22Rv1 (cell line): ENCODE measurements around the gene SORBS1.
"Not testable (repeated sequence)": the region's sequence is repeated elsewhere in the genome, so short reads cannot be mapped to it uniquely, and the experiment has no call there.

Source experiments
- H3K27ac ChIP-seq: fragments of 450-650 bp; 2 replicates; pipeline ENCODE4 v1.5.1; 2017
- ZFX ChIP-seq: fragments of 450-650 bp; IDR thresholded peaks from 2 replicates; pipeline ENCODE4 v1.6.1; 2017; ENCODE audit warnings: antibody characterized with exemption, borderline replicate concordance
- TF ChIP-seq, protein P1 (sequence below): fragments of 450-650 bp; IDR thresholded peaks from 2 replicates; pipeline ENCODE4 v1.5.1; 2017; ENCODE audit warnings: mild to moderate bottlenecking

SORBS1 gene

DNA sequence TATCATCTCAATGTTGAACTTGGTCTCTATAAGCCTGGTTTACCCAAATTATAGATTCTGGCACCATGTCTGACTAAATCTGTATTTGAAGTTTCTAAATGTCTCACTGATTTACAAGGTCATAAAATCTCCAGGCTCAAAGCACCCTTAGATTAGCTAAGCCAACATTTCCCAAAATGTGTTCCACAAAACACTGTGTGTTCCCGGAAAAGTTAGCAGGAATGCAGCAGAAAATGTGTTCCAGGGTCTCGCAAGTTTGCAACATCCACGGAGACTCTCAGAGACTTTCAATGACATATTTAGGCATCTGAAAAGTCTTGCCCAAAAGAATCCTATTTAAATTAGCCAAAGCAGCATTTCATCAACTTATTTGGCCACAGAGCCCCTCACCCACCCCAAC lies 91.9 kb downstream of the SORBS1 start:
- TF ChIP-seq, protein P1, sequence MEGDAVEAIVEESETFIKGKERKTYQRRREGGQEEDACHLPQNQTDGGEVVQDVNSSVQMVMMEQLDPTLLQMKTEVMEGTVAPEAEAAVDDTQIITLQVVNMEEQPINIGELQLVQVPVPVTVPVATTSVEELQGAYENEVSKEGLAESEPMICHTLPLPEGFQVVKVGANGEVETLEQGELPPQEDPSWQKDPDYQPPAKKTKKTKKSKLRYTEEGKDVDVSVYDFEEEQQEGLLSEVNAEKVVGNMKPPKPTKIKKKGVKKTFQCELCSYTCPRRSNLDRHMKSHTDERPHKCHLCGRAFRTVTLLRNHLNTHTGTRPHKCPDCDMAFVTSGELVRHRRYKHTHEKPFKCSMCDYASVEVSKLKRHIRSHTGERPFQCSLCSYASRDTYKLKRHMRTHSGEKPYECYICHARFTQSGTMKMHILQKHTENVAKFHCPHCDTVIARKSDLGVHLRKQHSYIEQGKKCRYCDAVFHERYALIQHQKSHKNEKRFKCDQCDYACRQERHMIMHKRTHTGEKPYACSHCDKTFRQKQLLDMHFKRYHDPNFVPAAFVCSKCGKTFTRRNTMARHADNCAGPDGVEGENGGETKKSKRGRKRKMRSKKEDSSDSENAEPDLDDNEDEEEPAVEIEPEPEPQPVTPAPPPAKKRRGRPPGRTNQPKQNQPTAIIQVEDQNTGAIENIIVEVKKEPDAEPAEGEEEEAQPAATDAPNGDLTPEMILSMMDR: no peak
- TF ChIP-seq ZFX: no peak
- no peak overlapping the region for H3K27ac ChIP-seq

DNA sequence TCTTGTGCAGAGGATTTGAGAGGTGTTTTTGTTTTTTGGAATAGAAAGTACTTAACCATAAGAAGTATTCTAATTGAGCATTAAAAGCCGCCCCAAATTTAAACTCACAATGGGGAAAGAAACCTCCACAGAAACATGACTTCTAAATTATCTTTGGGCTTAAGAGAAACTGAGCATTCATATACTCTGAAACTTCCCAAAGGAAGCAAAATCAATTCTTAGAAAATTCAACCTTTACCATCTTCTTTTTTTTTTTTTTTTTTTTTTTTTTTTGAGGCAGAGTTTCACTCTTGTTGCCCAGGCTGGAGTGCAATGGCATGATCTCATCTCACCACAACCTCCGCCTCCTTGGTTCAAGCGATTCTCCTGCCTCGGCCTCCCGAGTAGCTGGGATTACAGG lies 93.5 kb downstream of the SORBS1 start:
- not testable (repeated sequence) for H3K27ac ChIP-seq

DNA sequence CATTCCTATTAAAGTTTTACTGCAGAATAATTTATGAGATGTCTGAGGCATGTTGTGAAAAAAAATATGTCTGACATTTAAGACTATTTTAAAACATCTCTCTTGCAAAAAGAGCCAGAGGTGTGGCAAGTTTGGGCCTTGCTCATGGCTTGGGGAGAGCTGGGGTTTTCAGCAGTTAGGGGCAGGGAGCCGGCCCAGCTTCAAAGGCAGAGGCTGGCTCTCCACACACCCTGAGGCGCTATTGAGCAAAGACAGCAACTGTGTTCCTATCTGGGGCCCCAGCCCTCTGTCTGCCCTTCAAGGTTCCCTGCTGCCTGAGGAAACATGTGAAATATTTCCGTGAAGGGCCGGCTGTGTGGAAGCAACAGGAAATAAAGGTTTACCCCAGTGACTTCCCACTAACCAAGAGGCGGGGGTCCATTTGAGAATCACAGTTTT lies 94.0 kb downstream of the SORBS1 start:
- no peak overlapping the region for H3K27ac ChIP-seq

DNA sequence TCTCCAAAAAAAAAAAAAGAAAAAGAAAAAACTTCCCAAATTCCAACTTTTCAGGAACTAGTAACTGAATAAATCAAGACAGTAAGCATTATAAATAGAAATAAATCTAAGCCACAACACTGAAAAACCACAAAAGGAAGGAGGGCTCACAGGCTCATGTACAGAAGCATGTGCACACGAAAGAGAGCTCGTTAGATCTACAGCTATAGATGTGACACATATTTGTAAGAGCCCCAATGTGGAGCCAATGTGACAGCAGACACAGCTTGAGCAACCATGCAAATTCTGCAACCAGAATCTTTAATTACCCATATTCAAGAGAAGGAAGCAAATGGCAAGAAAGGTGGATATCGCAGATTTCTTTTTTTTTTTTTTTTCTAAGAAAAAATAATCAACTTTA lies 94.7 kb downstream of the SORBS1 start:
- no peak overlapping the region for H3K27ac ChIP-seq
- no peak for TF ChIP-seq ZFX
- TF ChIP-seq, protein P1: no peak

More for the DNA sequence above, 94.0 kb downstream of the SORBS1 start:
- no peak for TF ChIP-seq ZFX
- TF ChIP-seq, protein P1: no peak

DNA sequence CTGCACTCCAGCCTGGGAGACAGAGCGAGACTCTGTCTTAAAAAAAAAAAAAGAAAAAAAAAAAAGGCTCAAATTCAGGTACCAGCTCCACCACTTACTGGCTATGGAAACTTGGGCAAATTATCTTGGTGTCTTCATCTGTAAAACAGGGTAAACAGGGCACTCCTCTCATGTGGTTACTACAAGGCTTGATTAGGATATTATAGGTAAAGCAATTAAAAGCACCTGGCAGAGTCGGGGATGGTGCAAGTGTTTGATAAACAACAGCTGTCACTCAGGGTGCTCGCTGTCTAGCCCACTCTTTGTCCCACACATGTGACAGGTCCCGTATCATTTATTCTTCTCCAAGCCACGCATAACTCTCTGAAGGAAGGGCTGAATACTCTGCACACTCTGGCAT lies 96.9 kb downstream of the SORBS1 start:
- TF ChIP-seq, protein P1: no peak
- no peak for TF ChIP-seq ZFX
- no peak overlapping the region for H3K27ac ChIP-seq

DNA sequence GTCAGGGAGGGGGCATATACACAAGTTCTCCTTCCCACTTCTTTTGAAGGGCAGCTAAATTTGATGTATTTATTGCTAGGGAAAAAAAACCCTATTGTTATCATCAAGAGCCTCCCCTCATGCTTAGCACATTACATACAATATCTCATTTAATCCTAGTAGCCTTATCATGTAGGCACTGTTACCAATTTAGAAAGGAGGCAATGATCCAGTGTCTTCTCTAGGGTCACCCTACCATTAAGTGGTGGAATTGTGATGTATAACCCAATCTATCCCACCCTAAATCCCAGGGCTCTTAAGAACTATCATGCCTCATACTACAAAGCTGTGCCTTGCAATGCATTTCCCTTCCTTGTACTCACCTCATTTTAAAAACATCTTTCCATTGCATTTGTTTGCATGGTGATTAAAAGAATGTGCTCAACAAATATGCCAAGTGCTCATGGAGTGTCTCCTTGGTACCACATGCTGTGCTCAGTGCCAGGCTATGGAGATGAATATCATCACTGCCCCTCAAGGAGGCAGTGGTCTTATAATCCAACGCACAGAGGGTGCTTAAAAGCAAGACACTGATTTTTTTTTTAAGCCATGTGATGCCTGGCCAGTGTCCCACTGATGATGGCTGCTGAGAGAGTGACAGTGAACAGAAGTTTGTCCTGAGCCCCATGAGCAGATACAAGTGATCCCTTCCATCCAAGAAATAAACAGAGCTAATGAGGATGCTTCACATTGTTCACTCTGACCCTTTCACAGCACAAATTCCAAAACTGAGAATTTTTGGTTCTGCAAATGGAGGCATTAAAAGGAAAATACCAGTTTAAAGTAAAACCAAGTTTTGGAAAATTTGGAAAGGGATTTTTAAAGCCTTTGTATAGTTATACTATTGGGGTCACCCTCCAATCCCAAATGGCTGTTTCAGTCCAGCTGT lies 98.2 kb downstream of the SORBS1 start:
- no peak overlapping the region for H3K27ac ChIP-seq
- no peak for TF ChIP-seq ZFX
- TF ChIP-seq, protein P1: no peak

DNA sequence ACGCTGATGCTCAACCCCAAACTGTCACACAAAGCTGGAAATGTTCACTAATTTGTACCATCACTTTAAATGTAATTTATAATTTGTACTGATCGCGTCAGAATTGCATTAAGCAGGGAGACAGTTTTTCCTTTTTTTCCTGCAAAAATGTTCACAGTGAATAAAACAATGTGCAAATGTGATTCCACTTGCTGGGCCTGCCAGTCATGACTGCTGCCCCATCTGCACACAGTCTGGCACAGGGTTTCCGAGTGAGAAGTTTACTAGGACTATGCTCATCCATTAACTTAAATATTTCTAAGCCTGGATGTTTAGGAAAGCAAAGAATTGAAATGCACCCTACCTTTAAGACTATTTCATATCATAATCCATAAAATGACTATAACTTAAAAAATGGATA lies 99.6 kb downstream of the SORBS1 start:
- H3K27ac ChIP-seq: no peak overlapping the region
- TF ChIP-seq, protein P1: no peak
- no peak for TF ChIP-seq ZFX
